ENCODE data around the gene ALDH3B2.
A peak's percentile ranks its signal among the peaks of the same experiment; 100 is the strongest.
"Not testable (repeated sequence)": the region's sequence is repeated elsewhere in the genome, so short reads cannot be mapped to it uniquely, and the experiment has no call there.

The ALDH3B2 gene

DNA sequence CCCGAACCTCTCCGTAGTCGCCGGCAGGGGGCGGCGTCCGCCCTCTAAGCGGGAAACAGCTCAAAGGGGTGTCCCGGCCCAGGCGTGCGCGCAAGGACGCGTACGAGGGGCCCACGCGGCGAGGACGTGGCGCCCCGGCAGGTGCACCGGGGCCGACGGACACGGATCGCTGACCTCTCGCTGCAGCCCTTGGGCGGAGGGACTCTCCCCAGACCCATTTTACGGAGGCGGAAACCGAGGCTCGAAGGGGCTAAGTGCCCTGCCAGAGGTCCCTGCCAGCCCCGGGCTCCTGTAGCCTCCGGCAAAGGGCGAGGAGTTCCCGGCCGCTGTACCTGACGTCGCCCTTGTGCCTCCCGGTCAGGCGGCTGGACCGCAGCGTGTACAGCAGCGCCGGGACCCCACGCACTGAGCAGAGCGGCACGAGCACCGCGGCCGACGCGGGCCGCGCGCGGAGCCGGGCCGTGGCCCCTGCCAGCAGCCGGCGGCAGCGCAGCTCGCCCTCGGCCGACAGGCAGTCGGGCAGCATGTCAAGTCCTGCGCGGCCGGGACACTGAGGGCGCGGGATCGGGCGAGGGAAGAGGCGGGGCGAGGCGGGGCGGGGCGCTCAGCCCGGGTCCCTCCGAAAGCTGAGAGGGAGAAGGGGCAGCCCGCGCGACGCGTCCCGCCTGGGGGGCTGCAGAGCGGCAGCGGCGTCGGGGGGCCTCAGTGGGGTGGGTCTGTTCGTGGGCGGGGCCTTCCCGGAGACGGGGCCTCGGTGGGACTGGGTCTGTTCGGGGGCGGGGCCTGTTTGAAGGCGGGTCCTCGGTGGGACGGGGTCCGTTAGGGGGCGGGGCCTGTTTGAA, 44.8 kb downstream of the ALDH3B2 start, which contains the start of gene NUDT8:
Gene NUDT8 (minus strand): TSS at position 552 of the 842 bp plus-strand sequence. CDS start 26 bp downstream, at position 526.
- DNase-seq (ENCODE audit: low read depth, low spot score), result peak; percentile 91

DNA sequence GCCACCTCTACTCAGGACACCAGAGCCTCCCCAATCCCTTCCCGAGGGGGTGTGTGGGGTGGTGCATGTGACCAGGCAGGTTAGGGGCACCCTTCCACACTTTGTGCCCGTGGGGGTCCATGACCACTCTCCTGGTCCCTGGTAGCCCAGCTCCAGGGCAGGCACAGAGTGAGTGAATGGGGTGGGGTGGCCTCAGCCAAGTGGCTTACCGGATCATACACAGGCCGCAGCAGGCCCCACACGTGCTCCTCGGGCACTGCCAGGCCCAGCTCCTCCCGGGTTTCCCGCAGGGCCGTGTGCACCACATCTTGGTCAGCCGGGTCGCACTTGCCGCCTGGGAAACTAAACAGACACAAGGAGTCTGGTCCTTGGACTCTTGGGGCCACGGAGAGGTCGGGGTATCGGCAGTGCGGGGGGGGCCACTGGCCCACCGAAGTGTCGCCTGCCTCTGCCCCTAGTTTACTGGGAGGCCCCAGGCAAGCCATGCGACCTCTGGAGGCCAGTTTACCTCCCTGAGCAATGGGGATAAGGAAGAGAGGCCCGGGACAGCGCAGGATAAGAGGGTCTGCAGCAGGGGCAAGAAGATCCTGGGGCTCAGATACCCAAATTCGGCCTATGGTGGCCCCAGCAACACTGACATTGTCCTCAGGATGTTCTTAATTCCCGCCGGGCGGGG, 45.6 kb downstream of the ALDH3B2 start:
- DNase-seq (ENCODE audit: low read depth, low spot score), result no peak

DNA sequence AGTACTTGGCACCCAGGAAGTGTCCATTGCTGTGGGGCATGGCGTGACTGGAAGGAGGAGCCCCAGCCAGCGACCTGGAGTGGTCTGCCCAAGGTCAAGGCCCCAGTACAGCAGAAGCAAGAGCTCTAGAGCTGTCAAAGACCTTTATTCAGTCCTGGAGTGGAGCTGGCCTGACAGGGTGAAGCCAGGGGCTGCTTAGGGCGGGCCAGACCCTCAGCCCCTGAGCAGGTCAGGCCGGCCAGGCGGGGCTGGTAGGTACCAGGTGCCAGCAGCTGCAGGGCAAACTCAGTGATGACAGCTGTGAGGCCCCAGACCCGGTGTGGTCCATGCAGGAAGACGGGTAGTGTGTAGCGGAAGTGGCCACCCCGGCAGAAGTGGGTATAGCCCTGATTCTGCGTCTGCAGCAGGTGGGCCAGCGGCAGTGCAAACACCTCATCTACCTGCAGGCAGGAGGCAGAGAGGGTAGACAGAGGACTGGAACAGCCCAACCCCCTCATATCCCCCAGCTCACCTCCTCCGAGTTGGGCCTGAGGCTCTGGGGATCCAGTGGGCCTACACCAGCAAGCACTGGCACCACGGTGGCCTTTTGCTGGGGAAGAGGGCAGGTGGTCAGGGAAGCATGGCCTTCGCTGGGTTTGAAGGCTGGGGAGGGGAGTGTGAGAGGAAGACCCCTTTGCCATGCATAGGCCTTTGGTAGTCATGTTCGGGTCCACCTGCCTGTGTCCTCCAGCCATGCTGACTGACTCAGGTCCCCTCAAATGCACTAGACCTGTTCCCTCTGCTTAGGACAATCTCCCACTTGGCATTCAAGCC, 46.4 kb downstream of the ALDH3B2 start:
- DNase-seq (ENCODE audit: low read depth, low spot score), result peak; percentile 72

DNA sequence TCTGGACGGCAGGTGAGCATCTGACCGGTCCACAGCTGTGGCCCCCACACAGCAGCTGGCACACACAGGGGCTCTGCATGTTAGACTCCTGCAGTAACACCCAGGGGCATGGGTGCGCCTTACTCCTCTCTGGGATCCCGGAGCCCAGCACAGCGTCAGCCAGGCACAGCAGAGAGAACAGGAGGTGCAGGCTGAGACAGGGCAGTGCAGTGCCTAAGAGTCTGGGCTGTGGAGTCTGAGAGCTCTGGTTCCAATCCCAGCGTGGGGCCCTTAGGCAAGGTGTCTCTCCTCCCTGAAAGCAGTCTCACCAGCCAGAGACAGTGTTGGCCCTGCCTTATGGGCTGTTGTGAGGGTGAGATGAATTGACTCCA, 47.0 kb downstream of the ALDH3B2 start:
- no peak for DNase-seq (ENCODE audit: low read depth, low spot score)

DNA sequence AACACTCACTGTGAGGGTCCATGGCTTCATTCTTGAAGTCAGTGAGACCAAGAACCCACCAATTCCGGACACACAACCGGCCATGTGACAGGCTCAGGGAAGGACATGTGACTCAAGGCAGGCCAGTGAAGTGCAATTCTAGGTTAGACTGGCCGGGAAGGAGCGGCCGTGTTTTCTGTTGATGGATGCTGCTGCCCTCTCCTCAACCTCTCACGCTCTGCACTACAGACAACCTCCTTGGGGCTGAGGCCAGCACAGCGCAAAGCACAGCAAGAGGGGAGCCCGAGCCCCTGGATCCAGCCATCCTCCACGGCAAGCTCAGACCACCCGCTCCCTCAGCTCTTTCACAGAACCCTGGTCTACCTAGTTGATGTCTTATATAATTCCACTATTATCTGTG, 47.5 kb downstream of the ALDH3B2 start:
- peak; percentile 56 for DNase-seq (ENCODE audit: low read depth, low spot score)

DNA sequence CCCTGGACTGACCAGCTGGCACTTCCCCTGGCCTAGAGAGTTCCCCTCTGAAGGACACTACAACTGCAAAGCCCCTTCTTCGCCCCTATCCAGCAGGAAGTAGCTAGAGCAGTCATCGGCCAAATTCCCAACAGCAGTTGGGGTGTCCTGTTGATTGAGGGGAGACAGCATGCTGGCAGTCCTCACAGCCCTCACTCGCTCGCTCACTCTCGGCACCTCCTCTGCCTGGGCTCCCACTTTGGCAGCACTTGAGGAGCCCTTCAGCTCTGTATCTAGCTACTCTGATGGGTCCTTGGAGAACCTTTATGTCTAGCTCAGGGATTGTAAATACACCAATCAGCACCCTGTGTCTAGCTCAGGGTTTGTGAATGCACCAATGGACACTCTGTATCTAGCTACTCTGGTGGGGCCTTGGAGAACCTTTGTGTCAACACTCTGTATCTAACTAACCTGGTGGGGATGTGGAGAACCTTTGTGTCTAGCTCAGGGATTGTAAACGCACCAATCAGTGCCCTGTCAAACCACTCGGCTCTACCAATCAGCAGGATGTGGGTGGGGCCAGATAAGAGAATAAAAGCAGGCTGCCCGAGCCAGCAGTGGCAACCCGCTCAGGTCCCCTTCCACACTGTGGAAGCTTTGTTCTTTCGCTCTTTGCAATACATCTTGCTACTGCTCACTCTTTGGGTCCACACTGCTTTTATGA, 48.1 kb downstream of the ALDH3B2 start:
- peak; percentile 67 for DNase-seq (ENCODE audit: low read depth, low spot score)

DNA sequence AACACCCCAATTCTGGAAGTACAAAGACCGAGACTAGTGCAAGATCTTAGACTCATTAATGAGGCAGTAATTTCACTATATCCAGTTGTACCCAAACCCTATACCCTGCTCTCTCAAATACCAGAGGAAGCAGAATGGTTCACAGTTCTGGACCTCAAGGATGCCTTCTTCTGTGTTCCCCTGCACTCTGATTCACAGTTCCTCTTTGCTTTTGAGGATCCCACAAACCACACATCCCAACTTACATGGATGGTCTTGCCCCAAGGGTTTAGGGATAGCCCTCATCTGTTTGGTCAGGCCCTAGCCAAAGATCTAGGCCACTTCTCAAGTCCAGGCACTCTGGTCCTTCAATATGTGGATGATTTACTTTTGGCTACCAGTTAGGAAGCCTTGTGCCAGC, 50.6 kb downstream of the ALDH3B2 start:
- not testable (repeated sequence) for DNase-seq (ENCODE audit: low read depth, low spot score)

DNA sequence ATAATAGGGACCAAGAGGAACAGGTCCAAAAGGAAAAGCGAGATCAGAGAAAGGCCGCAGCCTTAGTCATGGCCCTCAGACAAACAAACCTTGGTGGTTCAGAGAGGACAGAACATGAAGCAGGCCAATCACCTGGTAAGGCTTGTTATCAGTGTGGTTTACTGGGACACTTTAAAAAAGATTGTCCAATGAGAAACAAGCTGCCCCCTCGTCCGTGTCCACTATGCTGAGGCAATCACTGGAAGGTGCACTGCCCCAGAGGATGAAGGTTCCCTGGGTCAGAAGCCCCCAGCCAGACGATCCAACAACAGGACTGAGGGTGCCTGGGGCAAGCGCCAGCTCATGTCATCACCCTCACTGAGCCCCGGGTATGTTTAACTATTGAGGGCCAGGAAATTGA, 51.5 kb downstream of the ALDH3B2 start:
- not testable (repeated sequence) for DNase-seq (ENCODE audit: low read depth, low spot score)

DNA sequence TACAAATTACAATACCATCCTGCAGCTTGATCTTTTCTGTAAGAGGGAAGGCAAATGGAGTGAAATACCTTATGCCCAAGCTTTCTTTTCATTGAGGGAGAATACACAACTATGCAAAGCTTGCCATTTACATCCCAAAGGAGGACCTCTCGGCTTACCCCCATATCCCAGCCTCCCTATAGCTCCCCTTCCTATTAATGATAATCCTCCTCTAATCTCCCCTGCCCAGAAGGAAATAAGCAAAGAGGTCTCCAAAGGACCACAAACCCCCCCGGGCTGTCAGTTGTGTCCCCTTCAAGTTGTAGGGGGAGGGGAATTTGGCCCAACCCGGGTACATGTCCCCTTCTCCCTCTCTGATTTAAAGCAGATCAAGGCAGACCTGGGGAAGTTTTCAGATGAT, 52.5 kb downstream of the ALDH3B2 start:
- DNase-seq (ENCODE audit: low read depth, low spot score), result not testable (repeated sequence)

DNA sequence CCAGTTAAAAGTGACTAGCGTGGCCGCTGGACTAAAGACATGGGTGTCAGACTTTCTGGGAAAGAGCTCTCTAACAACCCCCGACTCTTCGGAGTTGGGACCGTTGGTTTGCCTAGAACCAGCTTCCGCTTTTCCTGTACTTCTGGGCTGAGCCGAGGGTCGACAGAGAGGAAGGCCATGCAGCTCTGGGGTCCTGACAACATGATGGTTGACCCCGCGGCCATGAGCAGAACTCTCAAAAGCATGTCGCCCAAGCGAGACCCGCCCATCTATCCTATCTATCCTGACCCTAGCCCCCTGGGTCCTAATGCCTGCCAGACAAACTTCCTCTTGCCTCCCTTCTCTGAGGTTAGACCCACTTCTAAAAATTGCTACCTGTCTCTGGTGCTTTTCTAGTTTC, 53.8 kb downstream of the ALDH3B2 start:
- not testable (repeated sequence) for DNase-seq (ENCODE audit: low read depth, low spot score)

DNA sequence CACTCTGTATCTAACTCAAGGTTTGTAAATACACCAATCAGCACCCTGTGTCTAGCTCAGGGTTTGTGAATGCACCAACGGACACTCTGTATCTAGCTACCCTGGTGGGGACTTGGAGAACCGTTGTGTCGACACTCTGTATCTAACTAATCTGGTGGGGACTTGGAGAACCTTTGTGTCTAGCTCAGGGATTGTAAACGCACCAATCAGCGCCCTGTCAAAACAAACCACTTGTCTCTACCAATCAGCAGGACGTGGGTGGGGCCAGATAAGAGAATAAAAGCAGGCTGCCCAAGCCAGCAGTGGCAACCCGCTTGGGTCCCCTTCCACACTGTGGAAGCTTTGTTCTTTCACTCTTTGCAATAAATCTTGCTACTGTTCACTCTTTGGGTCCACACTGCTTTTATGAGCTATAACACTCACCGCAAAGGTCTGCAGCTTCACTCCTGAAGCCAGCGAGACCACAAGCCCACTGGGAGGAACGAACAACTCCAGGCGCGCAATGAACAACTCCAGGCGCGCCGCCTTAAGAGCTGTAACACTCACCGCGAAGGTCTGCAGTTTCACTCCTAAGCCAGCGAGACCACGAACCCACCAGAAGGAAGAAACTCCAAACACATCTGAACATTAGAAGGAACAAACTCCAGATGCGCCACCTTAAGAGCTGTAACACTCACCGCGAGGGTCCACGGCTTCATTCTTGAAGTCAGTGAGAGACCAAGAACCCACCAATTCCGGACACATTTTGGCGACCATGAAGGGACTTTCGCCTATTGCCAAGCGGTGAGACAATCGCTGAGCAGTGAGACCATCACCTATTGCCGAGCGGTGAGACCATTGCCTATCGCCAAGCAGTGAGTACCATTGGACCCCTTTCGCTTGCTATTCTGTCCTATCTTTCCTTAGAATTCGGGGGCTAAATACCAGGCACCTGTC, 54.5 kb downstream of the ALDH3B2 start:
- DNase-seq (ENCODE audit: low read depth, low spot score), result peak; percentile 87

DNA sequence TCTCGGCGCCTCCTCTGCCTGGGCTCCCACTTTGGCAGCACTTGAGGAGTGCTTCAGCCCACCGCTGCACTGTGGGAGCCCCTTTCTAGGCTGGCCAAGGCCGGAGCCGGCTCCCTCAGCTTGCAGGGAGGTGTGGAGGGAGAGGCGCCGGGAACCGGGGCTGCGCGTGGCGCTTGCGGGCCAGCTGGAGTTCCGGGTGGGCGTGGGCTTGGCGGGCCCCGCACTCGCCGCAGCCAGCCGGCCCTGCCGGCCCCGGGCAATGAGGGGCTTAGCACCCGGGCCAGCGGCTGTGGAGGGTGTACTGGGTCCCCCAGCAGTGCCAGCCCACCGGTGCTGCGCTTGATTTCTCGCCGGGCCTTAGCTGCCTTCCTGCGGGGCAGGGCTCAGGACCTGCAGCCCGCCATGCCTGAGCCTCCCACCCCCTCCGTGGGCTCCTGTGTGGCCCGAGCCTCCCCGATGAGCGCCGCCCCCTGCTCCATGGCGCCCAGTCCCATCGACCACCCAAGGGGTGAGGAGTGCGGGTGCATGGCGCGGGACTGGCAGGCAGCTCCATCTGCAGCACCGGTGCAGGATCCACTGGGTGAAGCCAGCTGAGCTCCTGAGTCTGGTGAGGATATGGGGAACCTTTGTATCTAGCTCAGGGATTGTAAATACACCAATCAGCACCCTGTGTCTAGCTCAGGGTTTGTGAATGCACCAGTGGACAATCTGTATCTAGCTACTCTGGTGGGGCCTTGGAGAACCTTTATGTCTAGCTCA, 55.3 kb downstream of the ALDH3B2 start:
- DNase-seq (ENCODE audit: low read depth, low spot score), result not testable (repeated sequence)

DNA sequence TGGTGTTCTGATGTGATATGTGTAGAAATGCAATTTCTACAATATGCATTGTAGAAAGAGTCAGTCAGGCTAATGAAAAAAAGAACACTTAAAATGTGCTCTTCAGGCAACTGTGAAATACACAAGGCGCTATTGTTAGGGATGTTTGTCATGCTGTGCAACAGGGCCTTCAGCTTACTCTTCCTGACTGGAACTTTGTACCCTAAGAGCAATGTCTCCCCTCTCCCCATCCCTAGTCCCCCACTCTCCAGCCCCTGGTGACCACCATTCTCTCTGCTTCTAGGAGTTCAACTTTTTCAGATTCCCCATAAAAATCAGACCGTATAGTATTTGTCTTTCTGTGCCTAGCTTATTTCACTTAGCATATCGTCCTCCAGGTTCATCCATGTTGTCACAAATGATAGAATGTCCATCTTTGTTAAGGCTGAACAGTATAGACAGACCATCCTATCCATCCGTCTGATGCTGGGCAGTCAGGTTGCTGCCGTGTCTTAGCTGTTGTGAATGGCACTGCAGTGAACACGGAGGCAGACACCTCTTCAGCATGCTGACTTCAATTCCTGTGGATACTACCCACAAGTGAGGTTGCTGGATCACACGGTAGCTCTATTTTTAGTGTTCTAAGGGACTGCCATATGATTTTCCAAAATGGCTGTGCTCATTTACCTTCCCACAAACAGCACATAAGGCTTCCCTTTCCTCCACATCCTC, 57.0 kb downstream of the ALDH3B2 start:
- DNase-seq (ENCODE audit: low read depth, low spot score), result no peak

DNA sequence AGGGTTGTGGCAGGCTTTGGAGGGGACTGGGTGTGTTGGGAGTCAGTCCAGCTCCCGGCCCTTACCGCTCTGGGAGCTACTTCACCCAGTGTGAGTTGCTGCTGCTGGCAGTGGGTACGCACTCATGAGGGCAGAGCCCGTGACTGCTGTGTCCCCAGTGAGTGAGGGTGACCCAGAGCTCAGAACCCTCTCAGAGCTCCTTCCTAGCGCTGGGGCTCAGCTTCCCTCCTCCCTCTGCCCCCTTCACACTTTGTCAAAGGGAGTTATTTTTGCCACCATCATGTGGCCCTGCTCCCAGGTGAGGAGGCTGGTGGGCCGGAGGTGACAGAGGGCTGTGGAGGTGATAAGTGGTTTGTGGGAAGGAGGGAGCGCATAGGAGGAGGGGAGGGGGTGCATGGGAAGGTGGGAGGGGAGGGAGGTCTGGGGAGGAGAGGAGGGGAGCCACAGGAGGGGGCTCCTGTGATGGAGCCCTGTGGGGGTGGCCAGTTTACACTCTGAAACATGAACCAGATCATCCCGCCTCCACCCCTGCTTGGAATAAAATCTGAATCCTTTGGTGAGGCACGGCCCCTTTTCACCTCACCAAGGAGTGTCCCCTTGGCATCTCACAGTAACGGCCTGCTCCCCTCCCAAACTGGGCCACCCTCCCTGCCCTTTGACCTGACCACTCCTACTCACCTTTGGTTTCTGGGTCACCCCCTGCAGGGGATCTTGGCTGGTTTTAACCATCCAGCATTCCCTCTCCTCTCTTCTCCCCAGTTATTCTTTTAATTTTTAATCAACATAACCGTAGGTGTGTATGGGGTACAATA, 57.8 kb downstream of the ALDH3B2 start:
- no peak for DNase-seq (ENCODE audit: low read depth, low spot score)

DNA sequence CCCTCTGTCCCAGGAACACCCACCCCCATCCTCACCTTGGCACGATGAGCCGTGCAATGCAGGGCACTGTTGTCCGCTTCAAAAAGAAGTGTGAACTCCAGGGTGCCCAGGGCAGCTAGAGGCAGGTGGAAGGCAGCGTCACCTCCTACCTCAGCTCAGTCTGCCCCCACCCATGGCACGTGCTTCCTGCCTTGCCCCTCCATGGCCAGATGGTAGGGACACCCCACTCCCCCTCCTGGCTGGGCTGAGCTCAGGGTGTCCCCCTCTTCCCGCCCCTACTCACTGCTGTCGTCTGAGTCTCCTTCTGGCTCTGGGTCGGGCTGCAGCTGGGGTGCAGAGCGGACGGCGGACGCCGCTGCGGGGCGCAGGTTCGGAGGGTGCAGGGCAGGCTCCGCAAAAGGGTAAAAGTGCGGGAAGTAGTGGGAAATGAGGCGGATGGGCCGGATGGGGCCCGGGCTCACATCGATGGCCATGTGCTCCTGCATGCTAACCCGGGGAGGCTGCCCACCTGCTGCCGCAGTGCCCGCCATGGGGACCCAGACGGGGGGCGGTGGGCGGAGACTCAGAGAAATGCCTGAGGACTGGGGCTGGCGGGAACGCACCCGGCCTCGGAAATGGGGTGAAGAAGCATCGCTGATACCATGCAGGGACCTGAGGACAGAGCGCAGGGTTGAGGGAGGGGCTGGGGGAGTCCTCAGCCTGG, 58.5 kb downstream of the ALDH3B2 start:
- no peak for DNase-seq (ENCODE audit: low read depth, low spot score)

DNA sequence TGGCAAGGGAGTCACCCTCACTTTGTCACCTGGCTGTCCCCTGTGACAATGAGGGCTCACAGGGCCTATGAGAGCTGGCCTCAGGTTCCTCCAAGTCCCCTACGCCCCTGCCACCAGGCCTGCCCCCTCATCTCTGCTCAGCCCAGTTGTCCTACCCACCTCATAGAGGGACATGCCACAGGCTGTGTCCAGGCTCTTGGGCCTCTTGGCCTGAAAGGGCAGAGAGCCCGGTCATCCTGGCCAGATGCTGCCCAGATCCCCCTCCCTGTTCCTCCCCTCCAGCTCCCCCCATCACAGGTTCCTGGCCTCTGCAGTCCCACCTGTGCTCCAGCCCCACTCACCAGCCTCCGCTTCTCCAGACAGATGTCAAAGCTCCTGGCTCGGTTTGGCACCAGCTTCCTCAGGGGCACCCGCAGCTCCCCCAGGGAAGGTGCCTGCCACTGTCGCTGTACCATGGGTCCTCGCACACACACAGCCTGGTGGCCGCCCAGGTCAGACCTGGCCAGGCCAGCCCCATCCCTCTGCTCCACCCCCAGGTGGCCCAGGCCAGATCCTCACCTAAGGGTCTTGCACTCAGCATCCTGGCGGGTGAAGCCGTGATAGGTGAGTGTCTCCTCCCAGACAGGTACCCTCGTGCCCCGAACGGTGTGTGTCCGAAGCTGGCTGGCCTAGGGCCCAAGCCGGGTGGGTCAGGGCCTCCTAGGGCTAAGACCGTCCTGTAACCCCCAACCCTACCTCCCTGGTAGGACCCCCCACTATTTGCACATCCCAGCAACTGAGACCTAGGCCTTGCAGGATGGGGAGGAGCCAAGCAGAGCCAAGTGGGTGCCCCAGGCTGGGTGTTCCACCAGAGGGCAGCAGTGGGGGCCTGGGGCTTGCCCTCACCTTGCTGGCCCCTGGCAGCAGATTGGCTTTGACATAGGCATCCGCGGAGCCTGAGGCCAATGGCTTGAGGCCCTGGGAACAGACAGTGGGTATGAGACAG, 59.4 kb downstream of the ALDH3B2 start:
- peak; percentile 79 for DNase-seq (ENCODE audit: low read depth, low spot score)

All from ELF-1 (cell line).